Brain microvascular endothelial cell (primary cell): ENCODE measurements around the gene RPL11.
A peak's percentile ranks its signal among the peaks of the same experiment; 100 is the strongest.

ENCODE experiments used
- DNase-seq: peaks from one replicate; pipeline ENCODE4 v3.0.0-alpha.2; 2020
- H3K27ac ChIP-seq: fragments of 250-450 bp; sonication (Bioruptor Pico); 2 replicates; pipeline ENCODE4 v1.5.1; 2020; ENCODE audit warnings: mild to moderate bottlenecking, moderate library complexity
- H3K27me3 ChIP-seq: fragments of 250-450 bp; sonication (Bioruptor Pico); replicated peaks from 2 replicates; pipeline ENCODE4 v1.5.1; 2020; ENCODE audit warnings: mild to moderate bottlenecking
- H3K36me3 ChIP-seq: fragments of 250-450 bp; sonication (Bioruptor Pico); replicated peaks from 2 replicates; pipeline ENCODE4 v1.5.1; 2020; ENCODE audit warnings: mild to moderate bottlenecking
- H3K4me3 ChIP-seq: 2 replicates; pipeline ENCODE4 v1.5.1; 2011; ENCODE audit warnings: low read depth, mild to moderate bottlenecking, control low read depth, low read length, moderate library complexity
- in situ Hi-C: cut with HindIII; loops from 2 replicates; pipeline ENCODE4 v1.10.0; 2017; ENCODE audit warnings: low sequenced_read_pairs, low pct_ligation_motif_present
- TF ChIP-seq, protein P1 (sequence below): IDR thresholded peaks from 2 replicates; pipeline ENCODE4 v1.5.1; 2011; ENCODE audit warnings: low read depth, mild to moderate bottlenecking, moderate library complexity, low read length, control low read depth, inconsistent platforms; ENCODE audit errors: missing control alignments

Gene RPL11

DNA sequence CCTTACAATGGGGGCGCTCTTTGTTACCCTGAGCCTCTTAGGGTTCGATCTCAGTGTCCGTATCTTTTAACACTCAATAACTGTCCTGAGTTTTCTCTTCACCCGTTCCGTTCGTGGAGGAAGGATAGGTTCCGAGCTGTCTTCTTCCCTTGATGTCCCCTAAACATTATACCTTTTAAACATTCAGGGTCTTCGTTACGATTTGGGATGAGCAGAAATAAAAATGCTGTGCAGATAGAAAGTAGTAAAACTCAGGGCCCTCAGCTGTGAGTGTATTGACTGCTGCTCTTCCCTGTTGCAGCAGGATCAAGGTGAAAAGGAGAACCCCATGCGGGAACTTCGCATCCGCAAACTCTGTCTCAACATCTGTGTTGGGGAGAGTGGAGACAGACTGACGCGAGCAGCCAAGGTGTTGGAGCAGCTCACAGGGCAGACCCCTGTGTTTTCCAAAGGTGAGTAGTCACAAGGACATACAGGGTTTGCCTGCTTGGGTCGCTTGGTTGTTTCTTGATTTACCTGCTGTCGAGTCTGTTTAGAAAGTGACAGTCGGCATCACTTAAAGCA is 784 bp downstream of the RPL11 start:
- TF ChIP-seq, protein P1, sequence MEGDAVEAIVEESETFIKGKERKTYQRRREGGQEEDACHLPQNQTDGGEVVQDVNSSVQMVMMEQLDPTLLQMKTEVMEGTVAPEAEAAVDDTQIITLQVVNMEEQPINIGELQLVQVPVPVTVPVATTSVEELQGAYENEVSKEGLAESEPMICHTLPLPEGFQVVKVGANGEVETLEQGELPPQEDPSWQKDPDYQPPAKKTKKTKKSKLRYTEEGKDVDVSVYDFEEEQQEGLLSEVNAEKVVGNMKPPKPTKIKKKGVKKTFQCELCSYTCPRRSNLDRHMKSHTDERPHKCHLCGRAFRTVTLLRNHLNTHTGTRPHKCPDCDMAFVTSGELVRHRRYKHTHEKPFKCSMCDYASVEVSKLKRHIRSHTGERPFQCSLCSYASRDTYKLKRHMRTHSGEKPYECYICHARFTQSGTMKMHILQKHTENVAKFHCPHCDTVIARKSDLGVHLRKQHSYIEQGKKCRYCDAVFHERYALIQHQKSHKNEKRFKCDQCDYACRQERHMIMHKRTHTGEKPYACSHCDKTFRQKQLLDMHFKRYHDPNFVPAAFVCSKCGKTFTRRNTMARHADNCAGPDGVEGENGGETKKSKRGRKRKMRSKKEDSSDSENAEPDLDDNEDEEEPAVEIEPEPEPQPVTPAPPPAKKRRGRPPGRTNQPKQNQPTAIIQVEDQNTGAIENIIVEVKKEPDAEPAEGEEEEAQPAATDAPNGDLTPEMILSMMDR = no peak

DNA sequence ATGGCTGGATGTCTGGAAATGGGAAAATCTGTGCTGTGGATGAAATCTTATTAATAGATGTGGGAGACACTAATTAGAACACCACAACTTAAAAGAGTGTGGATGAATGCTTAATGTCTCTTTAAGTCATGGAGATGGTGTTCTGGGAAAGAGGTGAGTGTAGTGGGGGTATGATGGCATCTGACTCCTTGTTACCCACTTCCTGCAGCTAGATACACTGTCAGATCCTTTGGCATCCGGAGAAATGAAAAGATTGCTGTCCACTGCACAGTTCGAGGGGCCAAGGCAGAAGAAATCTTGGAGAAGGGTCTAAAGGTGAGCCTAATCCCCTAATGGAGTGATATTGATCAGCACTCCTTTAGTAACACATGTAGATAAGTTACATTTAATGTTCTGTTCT is 2.0 kb downstream of the RPL11 start:
- peak overlapping the region; percentile 97 for H3K4me3 ChIP-seq

More for the DNA sequence above, 784 bp downstream of the RPL11 start:
- peak overlapping the region; percentile 95 for H3K27ac ChIP-seq
- peaks cover 44% of the 10 kb centered on the region for H3K36me3 ChIP-seq
- no peak for DNase-seq
- H3K27me3 ChIP-seq = no peaks in the 10 kb centered on the region
- in situ Hi-C loops = no loop called here
- H3K4me3 ChIP-seq = peak overlapping the region; percentile 97

DNA sequence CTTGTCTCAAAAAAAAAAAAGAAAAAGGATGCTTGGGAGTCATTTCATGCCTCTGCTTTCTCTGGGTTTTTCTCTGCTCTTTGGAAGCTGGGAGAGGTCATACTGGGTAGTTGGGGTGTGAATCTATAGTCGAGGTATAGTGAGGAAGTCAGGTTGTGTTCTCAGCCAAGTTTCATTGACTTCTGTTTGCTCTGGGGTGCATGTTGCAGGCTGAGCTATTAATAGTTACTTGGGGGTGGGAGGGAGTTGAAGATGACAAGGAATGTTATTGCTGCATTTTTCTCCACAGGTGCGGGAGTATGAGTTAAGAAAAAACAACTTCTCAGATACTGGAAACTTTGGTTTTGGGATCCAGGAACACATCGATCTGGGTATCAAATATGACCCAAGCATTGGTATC is 2.8 kb downstream of the RPL11 start:
- H3K4me3 ChIP-seq = no peak overlapping the region
- H3K36me3 ChIP-seq = peaks cover 63% of the 10 kb centered on the region
- H3K27ac ChIP-seq = no peak overlapping the region
- no peaks in the 10 kb centered on the region for H3K27me3 ChIP-seq
- TF ChIP-seq, protein P1 = no peak
- no peak for DNase-seq
- in situ Hi-C loops = no loop called here

More for the DNA sequence above, 2.0 kb downstream of the RPL11 start:
- TF ChIP-seq, protein P1 = no peak
- peak overlapping the region; percentile 2 for H3K27ac ChIP-seq
- no peak for DNase-seq
- H3K36me3 ChIP-seq = peaks cover 56% of the 10 kb centered on the region
- H3K27me3 ChIP-seq = no peaks in the 10 kb centered on the region
- in situ Hi-C loops = no loop called here

DNA sequence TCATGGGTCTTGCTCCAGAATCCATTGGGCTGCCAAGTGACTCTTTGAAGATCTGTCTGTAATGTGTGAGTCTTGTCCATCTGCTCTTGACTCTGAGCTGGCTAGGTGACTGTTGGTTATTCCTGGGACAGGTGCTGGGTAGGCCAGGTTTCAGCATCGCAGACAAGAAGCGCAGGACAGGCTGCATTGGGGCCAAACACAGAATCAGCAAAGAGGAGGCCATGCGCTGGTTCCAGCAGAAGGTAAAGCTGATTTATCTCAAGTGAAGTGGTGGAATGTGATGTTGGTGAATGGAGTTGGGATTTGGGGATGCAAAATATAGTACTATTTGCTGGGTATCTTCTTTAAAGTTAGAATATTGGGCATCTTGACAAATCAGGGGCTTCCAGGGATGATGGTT is 4.1 kb downstream of the RPL11 start:
- in situ Hi-C loops = no loop called here
- no peak for DNase-seq
- no peak overlapping the region for H3K4me3 ChIP-seq
- no peaks in the 10 kb centered on the region for H3K27me3 ChIP-seq
- TF ChIP-seq, protein P1 = no peak
- H3K27ac ChIP-seq = no peak overlapping the region
- peaks cover 75% of the 10 kb centered on the region for H3K36me3 ChIP-seq

DNA sequence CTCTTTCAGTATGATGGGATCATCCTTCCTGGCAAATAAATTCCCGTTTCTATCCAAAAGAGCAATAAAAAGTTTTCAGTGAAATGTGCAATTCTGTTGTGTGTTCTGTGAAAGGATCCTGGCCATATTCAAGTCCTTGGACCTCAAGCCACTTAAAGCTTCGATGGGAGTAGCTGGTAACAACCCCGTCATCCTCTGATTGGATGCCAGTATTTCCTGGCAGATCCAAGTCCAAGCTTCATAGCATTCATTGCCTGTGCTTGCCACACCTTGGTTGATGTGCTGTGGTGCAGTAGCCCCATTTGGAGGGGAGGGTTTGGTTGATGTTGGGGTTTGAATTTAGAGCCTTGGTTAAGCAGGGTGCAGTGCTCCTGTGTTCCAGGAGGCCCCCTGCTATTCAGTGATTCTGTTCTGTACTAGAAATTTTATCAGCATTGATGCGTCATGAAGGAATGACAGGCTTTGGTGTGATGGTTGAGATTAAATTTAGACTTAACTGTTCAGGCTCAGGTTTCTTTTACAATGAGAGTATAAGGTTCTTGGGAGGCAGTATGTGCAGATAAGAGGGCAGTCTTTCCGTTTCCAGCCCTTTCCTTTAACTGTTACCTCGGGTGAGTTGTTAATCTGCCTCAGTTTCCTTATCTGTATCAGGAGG is 4.9 kb downstream of the RPL11 start:
- Histone ChIP-seq H3K4me3 (no peak overlapping the region), H3K36me3 (peaks cover 82% of the 10 kb centered on the region), H3K27me3 (no peaks in the 10 kb centered on the region), H3K27ac (no peak overlapping the region)
- TF ChIP-seq, protein P1 = no peak
- DNase-seq = peak; percentile 18
- in situ Hi-C loops = no loop called here
